ENCODE data around the gene PTPRJ. TPM values are rescaled to one million over a fixed set of nuclear protein-coding genes. Genes with fewer than 3 reads are reported as not detected.
"Not testable (repeated sequence)": the region's sequence is repeated elsewhere in the genome, so short reads cannot be mapped to it uniquely, and the experiment has no call there.

Gene PTPRJ
- total RNA-seq, 4 donors from 2014 or later: 4.2 to 26.2 (median 9.2) TPM

- intact Hi-C loops (cut with DNase I; ENCODE audit: low total_unique reads): no loop called here
- 55 to 61% methylated on average over 5 of the region's 5 CpGs for WGBS, 2 donors
- H3K4me3 ChIP-seq (ENCODE audit: low read depth, poor library complexity, severe bottlenecking): no peak overlapping the region
- no peak for DNase-seq (ENCODE audit: low spot score in 2 of 2)
- TF ChIP-seq CTCF (IDR thresholded peaks at IDR 0.05) (no peak), POLR2A (IDR thresholded peaks at IDR 0.05) (no peak)
These were observed 30.0 kb upstream of the PTPRJ start for GRCh38 chr11:47950396-47950795.

GRCh38 chr11:47951504-47951903 lies 28.9 kb upstream of the PTPRJ start:
- intact Hi-C loops (cut with DNase I; ENCODE audit: low total_unique reads); H3K4me3 ChIP-seq (ENCODE audit: low read depth, poor library complexity, severe bottlenecking); DNase-seq (ENCODE audit: low spot score in 2 of 2): not testable (repeated sequence)
- WGBS, 2 donors: 95 to 96% methylated on average over 12 of the region's 12 CpGs

- no peak for DNase-seq (ENCODE audit: low spot score in 2 of 2)
- WGBS, 2 donors: 82 to 90% methylated on average over 4 of the region's 4 CpGs
- H3K4me3 ChIP-seq (ENCODE audit: low read depth, poor library complexity, severe bottlenecking): no peak overlapping the region
- TF ChIP-seq CTCF (IDR thresholded peaks at IDR 0.05) (no peak), POLR2A (IDR thresholded peaks at IDR 0.05) (no peak)
- intact Hi-C loops (cut with DNase I; ENCODE audit: low total_unique reads): no loop called here
These were observed 25.2 kb upstream of the PTPRJ start for GRCh38 chr11:47955061-47955755.

GRCh38 chr11:47960015-47960414 lies 20.3 kb upstream of the PTPRJ start:
- H3K4me3 ChIP-seq (ENCODE audit: low read depth, poor library complexity, severe bottlenecking): no peak overlapping the region
- no peak for DNase-seq (ENCODE audit: low spot score in 2 of 2)
- WGBS, 2 donors: 98 to 99% methylated on average over 6 of the region's 6 CpGs
- TF ChIP-seq POLR2A (IDR thresholded peaks at IDR 0.05) (no peak), CTCF (IDR thresholded peaks at IDR 0.05) (no peak)
- intact Hi-C loops (cut with DNase I; ENCODE audit: low total_unique reads): no loop called here

GRCh38 chr11:47961383-47961782 lies 19.0 kb upstream of the PTPRJ start:
- TF ChIP-seq POLR2A (IDR thresholded peaks at IDR 0.05): no peak
- no peak for TF ChIP-seq CTCF (IDR thresholded peaks at IDR 0.05)
- 92 to 98% methylated on average over 5 of the region's 5 CpGs for WGBS, 2 donors
- intact Hi-C loops (cut with DNase I; ENCODE audit: low total_unique reads): no loop called here

GRCh38 chr11:47964546-47964945 lies 15.8 kb upstream of the PTPRJ start:
- no peak for TF ChIP-seq CTCF (IDR thresholded peaks at IDR 0.05)
- no peak for TF ChIP-seq POLR2A (IDR thresholded peaks at IDR 0.05)
- intact Hi-C loops (cut with DNase I; ENCODE audit: low total_unique reads): no loop called here
- no peak for DNase-seq (ENCODE audit: low spot score in 2 of 2)
- 58 to 69% methylated on average over 6 of the region's 6 CpGs for WGBS, 2 donors
- no peak overlapping the region for H3K4me3 ChIP-seq (ENCODE audit: low read depth, poor library complexity, severe bottlenecking)

More at GRCh38 chr11:47961383-47961782, 19.0 kb upstream of the PTPRJ start:
- no peak for DNase-seq (ENCODE audit: low spot score in 2 of 2)
- H3K4me3 ChIP-seq (ENCODE audit: low read depth, poor library complexity, severe bottlenecking): no peak overlapping the region
